Colonic mucosa (tissue), 4 donors: ENCODE results near the gene DPH2. TPM values are rescaled to one million over a fixed set of nuclear protein-coding genes. Genes with fewer than 3 reads are reported as not detected.
A peak's percentile ranks its signal among the peaks of the same experiment; 100 is the strongest.

Experiments
- DNase-seq: peaks from one replicate; pipeline ENCODE4 v3.0.0-alpha.2; 2020
- H3K27ac ChIP-seq: fragments of 200-600 bp; one replicate; pipeline ENCODE4 v1.8.0; 2021
- H3K27me3 ChIP-seq: fragments of 200-600 bp; one replicate; pipeline ENCODE4 v1.8.0; 2021
- H3K36me3 ChIP-seq: fragments of 200-600 bp; one replicate; pipeline ENCODE4 v1.8.0; 2021
- H3K4me1 ChIP-seq: fragments of 200-600 bp; one replicate; pipeline ENCODE4 v1.8.0; 2021; ENCODE audit warnings: mild to moderate bottlenecking
- H3K4me3 ChIP-seq: fragments of 200-600 bp; one replicate; pipeline ENCODE4 v1.8.0; 2021
- H3K9ac ChIP-seq, 2 donors: one replicate each; pipeline ENCODE4 v1.7.0; 2013; ENCODE audit warnings: control low read depth in 2 of 2, low read depth in 2 of 2, low read length in 2 of 2
- H3K9me3 ChIP-seq: fragments of 200-600 bp; one replicate; pipeline ENCODE4 v1.8.0; 2021
- intact Hi-C: fragments of 100-400 bp; cut with DNase I; formaldehyde crosslinking; loops from one replicate; pipeline ENCODE4 v1.14.1; 2022
- total RNA-seq, 2 donors: library from RNA; stranded (reverse); fragmentation: NEBNext Ultra II Directional in 1 of 2; extraction: Animal tissue kit (Norgen Biotek cat#: 25700) in 1 of 2; gene quantifications; one replicate each; pipeline ENCODE4 v1.2.1, GENCODE V29; 2021
- TF ChIP-seq, protein P1 (sequence below): fragments of 200-600 bp; IDR thresholded peaks from one replicate; pipeline ENCODE4 v1.8.0; 2022; ENCODE audit warnings: antibody characterized with exemption, mild to moderate bottlenecking
- donor health status: healthy.
- donor health status: DM: no; HTN: no; CAD: no.
- donor health status: DM: no; HTN: no; CAD: no.

The DPH2 gene
- total RNA-seq, 2 donors from 2014 or later = 11.5 to 43.1 TPM

DNA sequence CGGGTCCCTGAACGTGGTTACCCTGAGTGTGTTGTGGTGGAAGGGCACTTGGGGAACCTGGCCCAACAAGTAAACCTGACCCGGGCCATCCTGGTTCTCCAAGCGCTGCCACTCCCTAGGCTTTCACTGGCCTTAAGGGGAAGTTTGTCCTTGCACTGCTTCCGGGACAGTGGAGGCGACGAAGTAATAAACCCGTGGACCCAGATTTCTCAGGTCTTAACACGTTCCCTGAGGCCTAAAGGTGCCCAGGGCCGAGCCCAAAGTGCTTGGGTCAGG lies 21.3 kb downstream of the DPH2 start:
- Histone ChIP-seq H3K27ac (peak overlapping the region; percentile 80), H3K27me3 (no peaks in the 10 kb centered on the region), H3K9me3 (no peaks in the 10 kb centered on the region), H3K36me3 (no peaks in the 10 kb centered on the region), H3K9ac (peak overlapping the region; percentile 79 to 81), H3K4me1 (no peaks in the 10 kb centered on the region), H3K4me3 (peak overlapping the region; percentile 76)
- intact Hi-C loops = no loop called here
- TF ChIP-seq, protein P1, sequence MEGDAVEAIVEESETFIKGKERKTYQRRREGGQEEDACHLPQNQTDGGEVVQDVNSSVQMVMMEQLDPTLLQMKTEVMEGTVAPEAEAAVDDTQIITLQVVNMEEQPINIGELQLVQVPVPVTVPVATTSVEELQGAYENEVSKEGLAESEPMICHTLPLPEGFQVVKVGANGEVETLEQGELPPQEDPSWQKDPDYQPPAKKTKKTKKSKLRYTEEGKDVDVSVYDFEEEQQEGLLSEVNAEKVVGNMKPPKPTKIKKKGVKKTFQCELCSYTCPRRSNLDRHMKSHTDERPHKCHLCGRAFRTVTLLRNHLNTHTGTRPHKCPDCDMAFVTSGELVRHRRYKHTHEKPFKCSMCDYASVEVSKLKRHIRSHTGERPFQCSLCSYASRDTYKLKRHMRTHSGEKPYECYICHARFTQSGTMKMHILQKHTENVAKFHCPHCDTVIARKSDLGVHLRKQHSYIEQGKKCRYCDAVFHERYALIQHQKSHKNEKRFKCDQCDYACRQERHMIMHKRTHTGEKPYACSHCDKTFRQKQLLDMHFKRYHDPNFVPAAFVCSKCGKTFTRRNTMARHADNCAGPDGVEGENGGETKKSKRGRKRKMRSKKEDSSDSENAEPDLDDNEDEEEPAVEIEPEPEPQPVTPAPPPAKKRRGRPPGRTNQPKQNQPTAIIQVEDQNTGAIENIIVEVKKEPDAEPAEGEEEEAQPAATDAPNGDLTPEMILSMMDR = no peak
- DNase-seq = no peak

DNA sequence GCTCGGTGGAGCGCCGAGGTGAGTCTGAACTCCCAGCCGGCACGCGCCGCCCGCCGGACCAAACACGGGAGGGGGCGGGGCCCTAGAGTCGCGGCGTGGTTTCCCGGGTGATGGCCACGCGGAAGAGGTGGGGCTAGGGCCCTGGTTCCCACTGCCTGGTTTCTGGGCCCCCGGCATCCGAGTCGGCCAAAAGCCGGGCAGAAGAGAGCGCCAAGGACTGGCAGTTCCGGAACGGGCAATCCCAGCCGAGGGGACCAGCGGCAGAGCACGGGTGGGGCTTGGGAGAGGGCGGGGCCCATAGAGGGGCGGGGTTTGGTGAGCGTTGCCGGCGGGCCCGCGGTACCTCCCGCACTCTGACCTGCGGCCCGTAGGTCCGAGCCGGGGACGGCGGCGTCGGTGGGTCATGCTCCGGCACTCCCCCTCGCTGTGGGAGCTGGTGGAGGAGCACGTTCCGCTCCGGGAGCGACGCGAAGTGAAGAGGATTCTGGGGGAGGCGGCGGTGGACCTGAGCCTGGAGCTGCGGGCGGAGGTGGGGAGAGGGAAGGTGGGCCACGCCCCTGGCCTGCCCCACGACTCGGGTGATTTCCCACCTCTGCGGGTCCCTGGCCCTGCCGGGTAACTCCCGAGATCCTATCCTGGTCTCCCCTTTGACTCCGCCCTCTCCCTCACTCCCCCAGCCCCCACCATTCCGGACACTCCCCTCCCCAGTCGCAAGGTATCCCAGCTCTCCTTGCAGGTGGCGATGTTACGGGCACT lies 21.8 kb downstream of the DPH2 start, which contains the start of gene CCDC24:
CCDC24 (plus strand) TSS at position 124 of the 756 bp plus-strand sequence; CDS start at position 404, 280 bp downstream.
- Histone ChIP-seq H3K4me1 (no peaks in the 10 kb centered on the region), H3K27ac (peak within 1 kb of the TSS; percentile 80), H3K9me3 (no peaks in the 10 kb centered on the region), H3K9ac (peak within 1 kb of the TSS; percentile 79 to 81), H3K27me3 (no peaks in the 10 kb centered on the region), H3K4me3 (peak within 1 kb of the TSS; percentile 76), H3K36me3 (no peaks in the 10 kb centered on the region)
- intact Hi-C loops = no loop called here
- TF ChIP-seq, protein P1 = no peak
- DNase-seq = peak; percentile 89

DNA sequence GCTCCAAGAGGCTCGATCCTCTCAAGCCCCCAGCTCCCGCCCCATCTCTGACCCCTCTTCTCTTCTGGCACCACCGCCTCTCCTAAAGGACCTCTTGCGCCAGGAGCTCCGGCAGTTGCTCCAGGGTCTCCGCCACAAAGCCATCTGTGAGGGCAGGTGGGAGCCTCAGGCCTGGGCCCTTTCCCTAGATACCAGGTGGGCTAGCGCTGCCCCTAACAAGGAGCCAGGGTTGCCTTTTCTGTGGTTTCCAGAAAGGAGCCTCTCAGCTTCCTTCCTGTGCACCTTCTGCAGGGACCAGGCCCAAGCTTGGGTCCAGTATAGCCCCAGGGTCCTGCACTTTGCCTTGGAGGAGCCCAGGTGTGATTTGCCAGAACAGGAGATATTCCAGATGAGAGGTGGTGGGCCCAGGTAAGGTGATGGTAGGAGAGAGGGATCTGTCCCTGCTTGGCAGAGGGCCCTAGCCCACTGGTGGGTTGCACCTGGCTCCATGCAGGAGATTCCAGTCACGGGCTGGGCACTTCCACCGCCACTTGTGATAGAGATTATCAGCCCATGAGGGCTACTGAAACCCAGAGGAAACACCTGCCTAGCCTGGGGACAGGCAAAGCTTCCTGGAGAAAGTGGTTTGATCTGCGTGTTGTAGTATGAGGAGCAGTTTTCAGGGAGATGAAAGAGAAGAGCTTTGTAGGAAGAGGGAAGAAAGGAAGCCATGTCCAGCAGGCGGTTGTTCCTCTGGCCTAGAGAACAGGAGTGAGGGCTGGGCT lies 22.6 kb downstream of the DPH2 start:
- Histone ChIP-seq H3K27me3 (no peaks in the 10 kb centered on the region), H3K9me3 (no peaks in the 10 kb centered on the region), H3K27ac (peak overlapping the region; percentile 80), H3K36me3 (no peaks in the 10 kb centered on the region), H3K4me3 (peak overlapping the region; percentile 76), H3K9ac (peak overlapping the region; percentile 79 to 81), H3K4me1 (no peaks in the 10 kb centered on the region)
- DNase-seq = no peak
- TF ChIP-seq, protein P1 = no peak
- intact Hi-C loops = no loop called here

DNA sequence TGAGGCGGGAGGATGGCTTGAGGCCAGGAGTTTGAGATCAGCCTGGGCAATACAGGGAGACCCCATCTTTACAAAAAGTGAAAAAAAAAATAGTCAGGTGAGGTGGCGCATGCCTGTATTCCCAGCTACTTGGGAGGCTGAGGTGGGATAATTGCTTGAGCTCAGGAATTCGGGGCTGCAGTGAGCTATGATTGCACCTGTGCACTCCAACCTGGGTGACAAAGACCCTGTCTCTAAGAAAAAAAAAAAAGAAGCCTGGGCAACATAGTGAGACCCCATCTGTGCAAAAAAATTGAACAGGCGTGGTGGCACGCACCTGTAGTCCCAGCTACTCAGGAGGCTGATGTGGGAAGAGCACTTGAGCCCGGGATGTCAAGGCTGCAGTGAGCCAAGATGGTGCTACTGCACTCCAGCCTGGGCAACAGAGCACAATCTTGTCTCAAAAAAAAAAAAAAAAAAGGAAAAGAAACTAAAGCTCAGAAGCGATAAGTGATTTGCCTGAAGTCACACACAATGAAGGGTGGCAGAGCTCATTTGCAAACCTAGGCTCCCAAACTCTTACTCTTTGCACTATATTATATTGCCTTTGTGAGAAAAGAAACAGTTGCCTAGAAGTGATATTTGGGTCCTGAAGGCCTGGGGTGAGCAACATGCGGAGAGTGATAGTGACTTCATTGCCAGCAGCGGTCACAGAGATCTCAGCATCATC lies 23.6 kb downstream of the DPH2 start:
- Histone ChIP-seq H3K9ac (no peak overlapping the region), H3K9me3 (no peaks in the 10 kb centered on the region), H3K36me3 (no peaks in the 10 kb centered on the region), H3K27me3 (no peaks in the 10 kb centered on the region), H3K4me3 (no peak overlapping the region), H3K4me1 (no peaks in the 10 kb centered on the region), H3K27ac (no peak overlapping the region)
- intact Hi-C loops = no loop called here
- TF ChIP-seq, protein P1 = no peak
- DNase-seq = no peak

DNA sequence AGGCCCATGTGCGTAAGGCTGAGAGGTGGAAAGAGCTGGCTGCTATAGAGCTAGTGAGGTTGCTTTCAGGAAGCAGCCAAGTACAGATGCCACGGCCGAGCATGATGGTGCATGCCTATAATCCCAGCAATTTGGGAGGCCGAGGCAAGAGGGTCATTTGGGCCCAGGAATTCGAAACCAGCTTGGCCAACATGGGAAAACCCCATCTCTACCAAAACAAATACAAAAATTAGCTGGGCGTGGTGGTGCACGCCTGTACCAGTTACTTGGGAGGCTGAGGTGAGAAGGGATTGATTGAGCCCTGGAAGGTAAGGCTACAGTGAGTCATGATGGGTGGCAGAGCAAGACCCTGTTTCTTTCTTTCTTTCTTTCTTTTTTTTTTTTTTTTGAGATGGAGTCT lies 24.3 kb downstream of the DPH2 start:
- H3K27me3 ChIP-seq = no peaks in the 10 kb centered on the region
- H3K9me3 ChIP-seq = no peaks in the 10 kb centered on the region
- intact Hi-C loops = no loop called here
- H3K4me1 ChIP-seq = no peaks in the 10 kb centered on the region
- DNase-seq = no peak
- H3K9ac ChIP-seq = no peak overlapping the region
- no peaks in the 10 kb centered on the region for H3K36me3 ChIP-seq
- TF ChIP-seq, protein P1 = no peak
- no peak overlapping the region for H3K4me3 ChIP-seq
- no peak overlapping the region for H3K27ac ChIP-seq
